Esophagus squamous epithelium (tissue), 4 donors: ENCODE measurements around the gene FBXL15.

Experiments used
- CTCF ChIP-seq, 6 experiments: fragments of 450-650 bp in 4 of 6; fragments of 200-600 bp in 2 of 6; sonication (generic) in 2 of 6; IDR thresholded peaks; one replicate each; pipeline ENCODE4 v1.5.1; 2016 to 2019; ENCODE audit warnings: antibody characterized with exemption in 6 of 6, mild to moderate bottlenecking in 4 of 6, moderate library complexity in 4 of 6
- POLR2A ChIP-seq, 4 donors: fragments of 450-650 bp; IDR thresholded peaks; one replicate each; pipeline ENCODE4 v1.6.1; 2017; ENCODE audit warnings: antibody characterized with exemption in 4 of 4, mild to moderate bottlenecking in 4 of 4, moderate library complexity in 3 of 4

DNA sequence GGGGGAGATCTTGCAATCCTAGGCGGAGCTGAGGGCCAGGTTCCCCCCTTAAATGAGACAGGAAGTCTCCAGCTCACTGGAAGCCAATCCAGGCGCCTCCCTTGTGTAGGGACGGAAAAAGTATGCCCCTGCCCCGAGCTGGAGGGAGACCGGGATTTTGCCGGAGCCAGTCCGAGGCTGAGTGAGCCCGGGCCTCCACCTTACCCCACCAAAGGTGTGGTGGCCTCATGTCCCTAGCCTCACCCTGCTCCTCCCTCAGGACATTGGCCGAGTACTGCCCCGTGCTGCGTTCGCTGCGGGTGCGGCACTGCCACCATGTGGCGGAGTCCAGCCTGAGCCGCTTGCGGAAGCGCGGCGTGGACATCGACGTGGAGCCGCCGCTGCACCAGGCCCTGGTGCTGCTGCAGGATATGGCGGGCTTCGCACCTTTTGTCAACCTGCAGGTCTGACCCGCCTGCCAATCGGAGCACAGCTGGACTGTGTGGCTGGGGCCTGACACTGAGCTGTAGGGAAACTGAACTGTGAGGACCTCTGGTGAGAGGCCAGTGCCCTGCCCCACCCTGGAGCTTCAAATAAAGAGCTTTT lies 2.0 kb downstream of the FBXL15 start:
- TF ChIP-seq POLR2A (IDR thresholded peaks at IDR 0.05) (peak in 1 of 4 donors; percentile 11), CTCF (IDR thresholded peaks at IDR 0.05) (peak; percentile 66 to 80 (median 77))
